Measurements from ENCODE around the gene MGAT4A. TPM values are rescaled to one million over a fixed set of nuclear protein-coding genes. Genes with fewer than 3 reads are reported as not detected.
A peak's percentile ranks its signal among the peaks of the same experiment; 100 is the strongest.

The MGAT4A gene
- total RNA-seq, 4 donors from 2014 or later, result 4.2 to 14.1 (median 12.2) TPM

- TF ChIP-seq POLR2A (IDR thresholded peaks at IDR 0.05) (no peak), CTCF (IDR thresholded peaks at IDR 0.05 in 4 of 5, conservative IDR thresholded peaks at IDR 0.05 in 1 of 5) (no peak)
- H3K4me3 ChIP-seq, result no peak overlapping the region
- peaks cover 0 to 58% of the 10 kb centered on the region in 2 donors for H3K36me3 ChIP-seq
- ATAC-seq, result no peak
- H3K4me1 ChIP-seq, result no peaks in the 10 kb centered on the region
- in situ Hi-C loops (cut with MboI; ENCODE audit: low sequenced_read_pairs in 4 of 4) (loop anchor here in 2 of 4 donors (25.0 kb wide), 2 partner anchors 428 to 853 kb away; partner anchors contain the start of gene REV1 (in 1 of the 2)), intact Hi-C loops (cut with DNase I; ENCODE audit: low total_unique reads) (no loop called here)
- no peak for DNase-seq
- no peaks in the 10 kb centered on the region for H3K27me3 ChIP-seq
- no peak overlapping the region for H3K27ac ChIP-seq
- H3K9me3 ChIP-seq, result no peaks in the 10 kb centered on the region
Measured at GRCh38 chr2:98634406-98635092, 96.4 kb downstream of the MGAT4A start.

- Histone ChIP-seq H3K36me3 (peaks cover 0 to 44% of the 10 kb centered on the region in 2 donors), H3K4me3 (no peak overlapping the region), H3K27ac (no peak overlapping the region), H3K4me1 (no peaks in the 10 kb centered on the region), H3K27me3 (no peaks in the 10 kb centered on the region), H3K9me3 (no peaks in the 10 kb centered on the region)
- in situ Hi-C loops (cut with MboI; ENCODE audit: low sequenced_read_pairs in 4 of 4) (loop anchor here in 2 of 4 donors (25.0 kb wide), 2 partner anchors 430 to 855 kb away; partner anchors contain the start of gene REV1 (in 1 of the 2)), intact Hi-C loops (cut with DNase I; ENCODE audit: low total_unique reads) (no loop called here)
- TF ChIP-seq CTCF (IDR thresholded peaks at IDR 0.05 in 4 of 5, conservative IDR thresholded peaks at IDR 0.05 in 1 of 5) (no peak), POLR2A (IDR thresholded peaks at IDR 0.05) (no peak)
- DNase-seq (no peak), ATAC-seq (no peak)
Measured at GRCh38 chr2:98632351-98632750, 98.6 kb downstream of the MGAT4A start.

DNA sequence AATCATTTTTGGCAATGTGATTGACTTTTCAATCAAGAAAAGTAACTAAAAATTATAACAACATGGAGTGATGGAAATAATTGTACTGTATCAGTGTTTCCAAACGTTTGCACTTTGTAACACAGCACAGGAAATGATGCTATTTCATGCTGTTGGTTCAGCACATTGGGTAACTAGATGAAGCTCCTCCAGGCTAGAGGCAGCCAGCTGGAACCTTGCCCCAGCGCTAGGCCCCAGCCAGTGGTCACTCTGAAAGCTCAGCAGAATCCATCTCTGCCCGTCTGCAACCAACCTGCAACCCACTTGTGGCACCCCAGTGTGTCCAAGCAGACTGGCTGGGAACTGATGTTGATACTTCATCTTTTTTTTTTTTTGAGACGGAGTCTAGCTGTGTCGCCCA is 107.3 kb downstream of the MGAT4A start:
- Histone ChIP-seq H3K4me3 (no peak overlapping the region), H3K27ac (no peak overlapping the region), H3K9me3 (no peaks in the 10 kb centered on the region), H3K36me3 (peaks cover 0 to 24% of the 10 kb centered on the region in 2 donors), H3K27me3 (no peaks in the 10 kb centered on the region), H3K4me1 (no peaks in the 10 kb centered on the region)
- TF ChIP-seq POLR2A (IDR thresholded peaks at IDR 0.05) (no peak), CTCF (IDR thresholded peaks at IDR 0.05 in 4 of 5, conservative IDR thresholded peaks at IDR 0.05 in 1 of 5) (no peak)
- intact Hi-C loops (cut with DNase I; ENCODE audit: low total_unique reads), result no loop called here
- peak in 1 of 2 donors; percentile 39 for DNase-seq
- in situ Hi-C loops (cut with MboI; ENCODE audit: low sequenced_read_pairs in 4 of 4), result loop anchor here in 1 of 4 donors (25.0 kb wide), 1 partner anchor 564 kb away; the partner anchor contains the start of genes MITD1 and MRPL30
- peak in 1 of 2 donors; percentile 65 for ATAC-seq

DNA sequence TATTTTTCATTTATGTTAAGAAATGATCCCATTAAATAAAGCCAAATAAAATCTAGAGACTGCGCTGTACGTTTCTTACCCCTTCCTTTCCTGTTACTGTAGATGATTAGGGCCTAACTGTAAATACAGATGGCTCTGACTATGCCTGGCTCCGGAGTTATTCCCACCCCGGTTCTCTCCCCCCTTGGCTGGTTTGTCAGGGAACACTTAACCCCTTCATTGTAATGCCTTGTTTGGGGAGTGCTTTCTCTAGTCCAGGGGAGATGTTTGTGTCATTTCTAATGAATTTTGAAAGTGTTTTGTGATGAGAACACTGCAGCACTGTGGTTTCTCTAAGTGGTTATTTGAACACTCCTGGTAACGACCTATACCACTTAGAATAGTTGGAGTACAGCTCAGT is 113.8 kb downstream of the MGAT4A start:
- Histone ChIP-seq H3K27ac (no peak overlapping the region), H3K4me3 (no peak overlapping the region), H3K9me3 (no peaks in the 10 kb centered on the region), H3K4me1 (no peaks in the 10 kb centered on the region), H3K27me3 (no peaks in the 10 kb centered on the region), H3K36me3 (peaks cover 0 to 87% of the 10 kb centered on the region in 2 donors)
- DNase-seq, result no peak
- intact Hi-C loops (cut with DNase I; ENCODE audit: low total_unique reads), result no loop called here
- in situ Hi-C loops (cut with MboI; ENCODE audit: low sequenced_read_pairs in 4 of 4), result loop anchor here in 1 of 4 donors (25.0 kb wide), 1 partner anchor 570 kb away; the partner anchor contains the start of genes MITD1 and MRPL30
- TF ChIP-seq CTCF (IDR thresholded peaks at IDR 0.05 in 4 of 5, conservative IDR thresholded peaks at IDR 0.05 in 1 of 5) (no peak), POLR2A (IDR thresholded peaks at IDR 0.05) (no peak)
- ATAC-seq, result no peak

Data from gastrocnemius medialis (tissue), 4 donors.